GM13976 (cell line): ENCODE results near the gene KCNQ5.

ENCODE experiments used
- DNase-seq: peaks from one replicate; pipeline ENCODE4 v3.0.0; 2012; ENCODE audit warnings: low spot score
- CTCF ChIP-seq: IDR thresholded peaks from 2 replicates; pipeline ENCODE4 v1.5.1; 2012; ENCODE audit warnings: borderline replicate concordance, mild to moderate bottlenecking; ENCODE audit not compliant: insufficient read depth; ENCODE audit errors: extremely low read depth, missing control alignments, control extremely low read depth
- in situ Hi-C: fragments of 300-500 bp; cut with MboI; formaldehyde crosslinking; loops from one replicate; pipeline ENCODE4 v1.12.0; 2022; ENCODE audit warnings: low sequenced_read_pairs, mixed read lengths, inconsistent platforms; ENCODE audit not compliant: unreplicated experiment

The KCNQ5 gene

GRCh38 chr6:72691249-72691648 is 69.4 kb downstream of the KCNQ5 start:
- in situ Hi-C loops: no loop called here
- no peak for DNase-seq
- TF ChIP-seq CTCF: no peak

GRCh38 chr6:72696055-72696454 is 74.2 kb downstream of the KCNQ5 start:
- no peak for DNase-seq
- in situ Hi-C loops: no loop called here
- TF ChIP-seq CTCF: no peak

- no peak for DNase-seq
- TF ChIP-seq CTCF: no peak
- in situ Hi-C loops: no loop called here
Observed at GRCh38 chr6:72699159-72699558, 77.3 kb downstream of the KCNQ5 start.

GRCh38 chr6:72702421-72702820 is 80.6 kb downstream of the KCNQ5 start:
- no peak for TF ChIP-seq CTCF
- DNase-seq: no peak
- in situ Hi-C loops: no loop called here

- no peak for DNase-seq
- in situ Hi-C loops: no loop called here
- no peak for TF ChIP-seq CTCF
Observed at GRCh38 chr6:72703093-72703492, 81.2 kb downstream of the KCNQ5 start.

GRCh38 chr6:72704979-72705378 is 83.1 kb downstream of the KCNQ5 start:
- in situ Hi-C loops: no loop called here

More at GRCh38 chr6:72704979-72705378, 83.1 kb downstream of the KCNQ5 start:
- TF ChIP-seq CTCF: no peak
- no peak for DNase-seq
